HCT116 (cell line): Measurements from ENCODE around the gene NT5E.

Experiments
- CBX3 ChIP-seq: IDR thresholded peaks from 2 replicates; pipeline ENCODE4 v1.6.1; 2012; ENCODE audit warnings: low read depth
- EGR1 ChIP-seq: IDR thresholded peaks from 2 replicates; pipeline ENCODE4 v1.6.1; 2012; ENCODE audit warnings: low read depth
- EZH2 ChIP-seq: fragments of 200-600 bp; sonication (generic); IDR thresholded peaks from 2 replicates; pipeline ENCODE4 v1.6.1; 2017; ENCODE audit warnings: antibody characterized with exemption, mixed run types
- POLR2AphosphoS5 ChIP-seq: IDR thresholded peaks from 2 replicates; pipeline ENCODE4 v1.6.1; 2011; ENCODE audit warnings: mild to moderate bottlenecking, low read depth, low read length, moderate library complexity
- RAD21 ChIP-seq: IDR thresholded peaks from 2 replicates; pipeline ENCODE4 v1.6.1; 2012; ENCODE audit warnings: low read depth, mild to moderate bottlenecking
- SIN3A ChIP-seq: IDR thresholded peaks from 2 replicates; pipeline ENCODE4 v1.6.1; 2012; ENCODE audit warnings: low read depth
- YY1 ChIP-seq: IDR thresholded peaks from 2 replicates; pipeline ENCODE4 v1.6.1; 2011; ENCODE audit warnings: low read length, low read depth, moderate library complexity, mild to moderate bottlenecking; ENCODE audit not compliant: insufficient replicate concordance; ENCODE audit errors: extremely low read depth
- TF ChIP-seq, protein P1 (sequence below), 3 experiments: fragments of 200-600 bp in 1 of 3; sonication (generic) in 1 of 3; IDR thresholded peaks in 2 of 3; conservative IDR thresholded peaks in 1 of 3; 2 replicates each; pipeline ENCODE4 v1.5.1; 2012 to 2017; ENCODE audit warnings: low read depth in 2 of 3, low read length in 2 of 3, antibody characterized with exemption in 1 of 3, borderline replicate concordance in 1 of 3, control low read depth in 1 of 3, mild to moderate bottlenecking in 1 of 3, mixed read lengths in 1 of 3, mixed run types in 1 of 3, moderate library complexity in 1 of 3; ENCODE audit not compliant: insufficient read depth in 1 of 3
- TF ChIP-seq, protein P2 (sequence below): IDR thresholded peaks from 2 replicates; pipeline ENCODE4 v1.6.1; 2012
- TF ChIP-seq, protein P3 (sequence below): IDR thresholded peaks from 2 replicates; pipeline ENCODE4 v1.6.1; 2012; ENCODE audit warnings: low read depth

DNA sequence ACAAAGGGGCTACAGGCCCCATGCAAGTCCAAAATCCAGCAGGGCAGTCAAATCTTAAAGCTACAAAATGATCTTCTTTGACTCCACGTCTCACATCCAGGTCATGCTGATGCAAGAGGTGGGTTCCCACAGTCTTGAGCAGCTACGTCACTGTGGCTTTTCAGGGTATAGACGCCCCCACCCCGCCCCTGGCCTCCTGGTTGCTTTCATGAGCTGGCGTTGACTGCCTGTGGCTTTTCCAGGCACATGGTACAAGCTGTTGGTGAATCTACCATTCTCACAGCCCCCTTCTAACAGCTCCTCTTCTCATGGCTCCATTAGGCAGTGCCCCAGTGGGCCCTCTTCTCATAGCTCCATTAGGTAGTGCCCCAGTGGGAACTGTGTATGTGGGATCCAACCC is 47.0 kb downstream of the NT5E start:
- TF ChIP-seq, protein P1, sequence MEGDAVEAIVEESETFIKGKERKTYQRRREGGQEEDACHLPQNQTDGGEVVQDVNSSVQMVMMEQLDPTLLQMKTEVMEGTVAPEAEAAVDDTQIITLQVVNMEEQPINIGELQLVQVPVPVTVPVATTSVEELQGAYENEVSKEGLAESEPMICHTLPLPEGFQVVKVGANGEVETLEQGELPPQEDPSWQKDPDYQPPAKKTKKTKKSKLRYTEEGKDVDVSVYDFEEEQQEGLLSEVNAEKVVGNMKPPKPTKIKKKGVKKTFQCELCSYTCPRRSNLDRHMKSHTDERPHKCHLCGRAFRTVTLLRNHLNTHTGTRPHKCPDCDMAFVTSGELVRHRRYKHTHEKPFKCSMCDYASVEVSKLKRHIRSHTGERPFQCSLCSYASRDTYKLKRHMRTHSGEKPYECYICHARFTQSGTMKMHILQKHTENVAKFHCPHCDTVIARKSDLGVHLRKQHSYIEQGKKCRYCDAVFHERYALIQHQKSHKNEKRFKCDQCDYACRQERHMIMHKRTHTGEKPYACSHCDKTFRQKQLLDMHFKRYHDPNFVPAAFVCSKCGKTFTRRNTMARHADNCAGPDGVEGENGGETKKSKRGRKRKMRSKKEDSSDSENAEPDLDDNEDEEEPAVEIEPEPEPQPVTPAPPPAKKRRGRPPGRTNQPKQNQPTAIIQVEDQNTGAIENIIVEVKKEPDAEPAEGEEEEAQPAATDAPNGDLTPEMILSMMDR (IDR thresholded peaks at IDR 0.05 in 2 of 3, conservative IDR thresholded peaks at IDR 0.05 in 1 of 3; ENCODE audit: borderline replicate concordance in 1 of 3, insufficient read depth in 1 of 3, low read depth in 2 of 3, low read length in 2 of 3) = no peak
- TF ChIP-seq EZH2 (no peak), POLR2AphosphoS5 (no peak), SIN3A (no peak), EGR1 (no peak), RAD21 (no peak), CBX3 (no peak), YY1 (no peak)
- TF ChIP-seq, protein P2, sequence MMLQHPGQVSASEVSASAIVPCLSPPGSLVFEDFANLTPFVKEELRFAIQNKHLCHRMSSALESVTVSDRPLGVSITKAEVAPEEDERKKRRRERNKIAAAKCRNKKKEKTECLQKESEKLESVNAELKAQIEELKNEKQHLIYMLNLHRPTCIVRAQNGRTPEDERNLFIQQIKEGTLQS = no peak
- TF ChIP-seq, protein P3, sequence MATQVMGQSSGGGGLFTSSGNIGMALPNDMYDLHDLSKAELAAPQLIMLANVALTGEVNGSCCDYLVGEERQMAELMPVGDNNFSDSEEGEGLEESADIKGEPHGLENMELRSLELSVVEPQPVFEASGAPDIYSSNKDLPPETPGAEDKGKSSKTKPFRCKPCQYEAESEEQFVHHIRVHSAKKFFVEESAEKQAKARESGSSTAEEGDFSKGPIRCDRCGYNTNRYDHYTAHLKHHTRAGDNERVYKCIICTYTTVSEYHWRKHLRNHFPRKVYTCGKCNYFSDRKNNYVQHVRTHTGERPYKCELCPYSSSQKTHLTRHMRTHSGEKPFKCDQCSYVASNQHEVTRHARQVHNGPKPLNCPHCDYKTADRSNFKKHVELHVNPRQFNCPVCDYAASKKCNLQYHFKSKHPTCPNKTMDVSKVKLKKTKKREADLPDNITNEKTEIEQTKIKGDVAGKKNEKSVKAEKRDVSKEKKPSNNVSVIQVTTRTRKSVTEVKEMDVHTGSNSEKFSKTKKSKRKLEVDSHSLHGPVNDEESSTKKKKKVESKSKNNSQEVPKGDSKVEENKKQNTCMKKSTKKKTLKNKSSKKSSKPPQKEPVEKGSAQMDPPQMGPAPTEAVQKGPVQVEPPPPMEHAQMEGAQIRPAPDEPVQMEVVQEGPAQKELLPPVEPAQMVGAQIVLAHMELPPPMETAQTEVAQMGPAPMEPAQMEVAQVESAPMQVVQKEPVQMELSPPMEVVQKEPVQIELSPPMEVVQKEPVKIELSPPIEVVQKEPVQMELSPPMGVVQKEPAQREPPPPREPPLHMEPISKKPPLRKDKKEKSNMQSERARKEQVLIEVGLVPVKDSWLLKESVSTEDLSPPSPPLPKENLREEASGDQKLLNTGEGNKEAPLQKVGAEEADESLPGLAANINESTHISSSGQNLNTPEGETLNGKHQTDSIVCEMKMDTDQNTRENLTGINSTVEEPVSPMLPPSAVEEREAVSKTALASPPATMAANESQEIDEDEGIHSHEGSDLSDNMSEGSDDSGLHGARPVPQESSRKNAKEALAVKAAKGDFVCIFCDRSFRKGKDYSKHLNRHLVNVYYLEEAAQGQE = no peak
